GM13976 (cell line): ENCODE data around the gene NFIA.

Experiments used
- DNase-seq: peaks from one replicate; pipeline ENCODE4 v3.0.0; 2012; ENCODE audit warnings: low spot score
- in situ Hi-C: fragments of 300-500 bp; cut with MboI; formaldehyde crosslinking; loops from one replicate; pipeline ENCODE4 v1.12.0; 2022; ENCODE audit warnings: low sequenced_read_pairs, mixed read lengths, inconsistent platforms; ENCODE audit not compliant: unreplicated experiment
- TF ChIP-seq, protein P1 (sequence below): IDR thresholded peaks from 2 replicates; pipeline ENCODE4 v1.5.1; 2012; ENCODE audit warnings: borderline replicate concordance, mild to moderate bottlenecking; ENCODE audit not compliant: insufficient read depth; ENCODE audit errors: extremely low read depth, missing control alignments, control extremely low read depth

Gene NFIA

DNA sequence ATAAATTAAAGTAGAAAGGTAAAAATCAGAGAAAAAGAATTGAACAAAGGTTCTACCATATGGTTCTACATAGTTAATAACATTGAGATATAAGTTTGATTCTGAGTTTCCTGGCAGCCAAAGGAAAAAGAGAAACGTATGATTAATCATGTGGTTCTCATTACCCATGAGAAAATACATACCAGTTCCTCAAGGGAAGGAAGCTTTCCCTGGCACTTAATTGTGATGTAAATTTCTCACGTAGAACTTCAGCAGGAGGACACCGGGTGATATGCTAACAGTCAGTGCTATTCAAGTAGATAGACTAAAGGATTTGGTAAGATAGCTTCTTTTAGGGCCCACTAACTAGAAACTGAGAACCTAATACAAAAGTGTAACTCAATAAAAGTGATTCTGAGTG, 218.5 kb downstream of the NFIA start:
- TF ChIP-seq, protein P1, sequence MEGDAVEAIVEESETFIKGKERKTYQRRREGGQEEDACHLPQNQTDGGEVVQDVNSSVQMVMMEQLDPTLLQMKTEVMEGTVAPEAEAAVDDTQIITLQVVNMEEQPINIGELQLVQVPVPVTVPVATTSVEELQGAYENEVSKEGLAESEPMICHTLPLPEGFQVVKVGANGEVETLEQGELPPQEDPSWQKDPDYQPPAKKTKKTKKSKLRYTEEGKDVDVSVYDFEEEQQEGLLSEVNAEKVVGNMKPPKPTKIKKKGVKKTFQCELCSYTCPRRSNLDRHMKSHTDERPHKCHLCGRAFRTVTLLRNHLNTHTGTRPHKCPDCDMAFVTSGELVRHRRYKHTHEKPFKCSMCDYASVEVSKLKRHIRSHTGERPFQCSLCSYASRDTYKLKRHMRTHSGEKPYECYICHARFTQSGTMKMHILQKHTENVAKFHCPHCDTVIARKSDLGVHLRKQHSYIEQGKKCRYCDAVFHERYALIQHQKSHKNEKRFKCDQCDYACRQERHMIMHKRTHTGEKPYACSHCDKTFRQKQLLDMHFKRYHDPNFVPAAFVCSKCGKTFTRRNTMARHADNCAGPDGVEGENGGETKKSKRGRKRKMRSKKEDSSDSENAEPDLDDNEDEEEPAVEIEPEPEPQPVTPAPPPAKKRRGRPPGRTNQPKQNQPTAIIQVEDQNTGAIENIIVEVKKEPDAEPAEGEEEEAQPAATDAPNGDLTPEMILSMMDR, result no peak
- in situ Hi-C loops, result no loop called here
- DNase-seq, result no peak

DNA sequence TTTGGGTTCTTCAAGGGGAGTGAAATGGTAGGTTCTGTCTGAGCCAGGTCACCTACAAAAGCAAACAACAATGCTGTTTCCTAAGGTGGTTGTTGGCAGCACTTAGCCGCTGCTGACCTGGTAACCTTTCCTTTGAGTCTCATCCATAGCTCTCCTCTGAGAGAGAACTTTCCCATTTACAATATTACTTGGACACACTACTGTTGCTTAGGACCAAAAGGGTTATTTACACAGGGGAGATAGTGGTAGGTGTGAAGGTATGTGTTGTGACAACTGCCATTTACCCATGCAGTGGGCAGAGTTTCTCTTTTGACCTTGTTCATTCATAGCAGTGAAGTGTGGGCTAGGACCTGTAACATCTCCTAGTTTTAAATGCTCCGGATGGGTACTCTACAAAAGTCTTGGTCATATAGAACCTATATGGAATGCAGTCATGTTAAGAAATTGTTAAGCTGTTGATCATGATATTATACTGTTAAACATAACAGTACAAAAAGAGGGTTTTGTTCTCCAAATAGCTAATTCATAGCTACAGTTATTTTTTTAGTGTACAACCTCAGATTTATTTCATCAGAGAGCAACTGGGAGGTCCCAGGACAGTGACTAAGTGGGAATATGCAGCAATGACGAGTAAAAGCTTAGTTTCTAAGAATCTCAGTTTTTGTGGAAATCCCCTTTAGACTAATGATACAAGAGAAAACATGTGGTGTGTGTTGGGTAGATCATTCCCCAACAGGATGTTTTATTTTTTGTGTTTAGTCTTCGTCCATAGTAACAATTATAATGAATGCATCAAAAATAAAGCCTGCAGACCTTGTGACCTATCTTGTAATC, 219.7 kb downstream of the NFIA start:
- TF ChIP-seq, protein P1, result no peak
- DNase-seq, result no peak
- in situ Hi-C loops, result no loop called here

- in situ Hi-C loops, result no loop called here
- TF ChIP-seq, protein P1, result no peak
- DNase-seq, result no peak
Observed at GRCh38 chr1:61307422-61308142, 225.2 kb downstream of the NFIA start.

DNA sequence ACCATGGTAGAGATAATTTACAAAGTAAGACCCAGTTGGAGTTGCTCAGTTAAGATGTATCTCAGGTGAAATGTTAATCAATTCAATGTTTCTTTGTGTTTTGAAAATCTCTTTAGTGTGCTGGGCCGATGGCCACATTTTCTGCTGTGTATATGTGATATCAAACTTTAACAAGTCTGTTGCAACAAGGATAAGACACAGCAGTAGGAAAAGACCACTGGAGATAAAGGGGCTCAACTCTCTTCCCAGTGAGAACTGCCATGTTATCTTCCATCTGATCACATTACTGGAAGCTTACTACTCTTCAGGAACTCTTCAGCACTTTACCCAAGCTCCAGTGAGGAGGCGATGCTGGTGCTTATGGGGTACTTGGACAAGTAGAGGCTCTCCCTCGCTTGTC, 227.7 kb downstream of the NFIA start:
- in situ Hi-C loops, result no loop called here
- no peak for DNase-seq
- TF ChIP-seq, protein P1, result no peak

GRCh38 chr1:61310538-61310937, 228.2 kb downstream of the NFIA start:
- TF ChIP-seq, protein P1, result no peak
- in situ Hi-C loops, result no loop called here
- DNase-seq, result no peak

GRCh38 chr1:61313906-61314422, 231.6 kb downstream of the NFIA start:
- TF ChIP-seq, protein P1, result no peak
- in situ Hi-C loops, result no loop called here
- DNase-seq, result no peak
